Measurements from ENCODE around the gene LRRC23. TPM values are rescaled to one million over a fixed set of nuclear protein-coding genes. Genes with fewer than 3 reads are reported as not detected.
"Not testable (repeated sequence)": the region's sequence is repeated elsewhere in the genome, so short reads cannot be mapped to it uniquely, and the experiment has no call there.

LRRC23 gene
- total RNA-seq, 1 donor from 2014 or later = 5.8 TPM

GRCh38 chr12:6908141-6908540 lies 3.5 kb downstream of the LRRC23 start:
- DNase-seq = not testable (repeated sequence)

- DNase-seq = no peak
Measured at GRCh38 chr12:6909421-6910145, 5.0 kb downstream of the LRRC23 start.

DNA sequence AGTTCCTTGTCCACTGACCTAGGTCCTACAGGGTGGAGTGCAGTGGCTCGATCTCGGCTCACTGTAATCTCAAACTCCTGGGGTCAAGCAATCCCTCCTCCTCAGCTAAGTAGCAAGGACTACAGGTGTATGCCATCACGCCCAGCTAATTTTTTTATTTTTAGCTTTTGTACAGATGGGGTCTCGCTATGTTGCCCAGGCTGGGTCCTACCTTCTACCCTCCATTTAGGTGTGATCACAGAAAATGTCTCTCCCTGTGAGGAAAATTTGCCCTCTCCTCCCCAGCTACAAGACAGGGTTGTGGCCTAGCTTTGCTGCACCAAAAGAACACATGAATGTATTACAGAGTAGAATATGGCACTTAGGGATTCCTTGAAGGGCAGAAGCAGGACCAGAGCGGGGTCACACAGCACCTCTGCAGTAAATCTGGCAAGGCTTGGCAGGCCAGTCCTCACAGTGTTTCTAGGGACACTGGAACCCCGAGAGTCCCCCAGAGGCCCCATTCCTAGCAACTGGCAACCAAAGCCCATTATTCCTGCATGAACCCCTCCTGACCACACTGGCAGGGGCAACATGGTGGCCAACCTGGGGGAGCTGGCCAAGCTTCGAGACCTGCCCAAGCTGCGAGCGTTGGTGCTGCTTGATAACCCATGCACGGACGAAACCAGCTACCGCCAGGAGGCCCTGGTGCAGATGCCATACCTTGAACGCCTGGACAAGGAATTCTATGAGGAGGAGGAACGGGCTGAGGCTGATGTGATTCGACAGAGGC lies 7.7 kb downstream of the LRRC23 start:
- no peak for DNase-seq

DNA sequence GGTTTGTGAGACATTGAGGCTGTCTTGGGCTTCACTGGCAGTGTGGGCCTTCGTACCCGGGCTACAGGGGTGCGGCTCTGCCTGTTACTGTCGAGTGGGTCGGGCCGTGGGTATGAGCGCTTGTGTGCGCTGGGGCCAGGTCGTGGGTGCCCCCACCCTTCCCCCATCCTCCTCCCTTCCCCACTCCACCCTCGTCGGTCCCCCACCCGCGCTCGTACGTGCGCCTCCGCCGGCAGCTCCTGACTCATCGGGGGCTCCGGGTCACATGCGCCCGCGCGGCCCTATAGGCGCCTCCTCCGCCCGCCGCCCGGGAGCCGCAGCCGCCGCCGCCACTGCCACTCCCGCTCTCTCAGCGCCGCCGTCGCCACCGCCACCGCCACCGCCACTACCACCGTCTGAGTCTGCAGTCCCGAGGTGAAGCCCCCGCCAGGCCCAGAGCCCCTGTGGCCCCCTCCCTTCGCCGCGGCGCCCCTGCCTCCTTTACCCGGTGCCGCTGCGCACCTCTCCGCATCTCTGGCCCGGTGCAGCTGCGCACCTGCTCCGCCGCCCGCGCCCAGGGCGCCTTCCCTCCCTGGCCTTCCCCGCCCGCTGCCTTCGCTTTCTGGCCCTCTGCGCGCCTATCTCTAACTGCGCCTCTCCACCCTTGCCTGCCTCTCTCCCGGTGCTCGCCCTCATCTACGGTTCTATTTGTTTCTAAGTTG lies 9.8 kb downstream of the LRRC23 start, which contains the start of gene ENO2:
Gene ENO2 (plus strand): TSS at position 335 of the 701 bp plus-strand sequence. CDS start 1,253 bp downstream, outside the sequence.
- peak; percentile 66 for DNase-seq

- no peak for DNase-seq
Measured at GRCh38 chr12:6914947-6915788, 10.5 kb downstream of the LRRC23 start.

DNA sequence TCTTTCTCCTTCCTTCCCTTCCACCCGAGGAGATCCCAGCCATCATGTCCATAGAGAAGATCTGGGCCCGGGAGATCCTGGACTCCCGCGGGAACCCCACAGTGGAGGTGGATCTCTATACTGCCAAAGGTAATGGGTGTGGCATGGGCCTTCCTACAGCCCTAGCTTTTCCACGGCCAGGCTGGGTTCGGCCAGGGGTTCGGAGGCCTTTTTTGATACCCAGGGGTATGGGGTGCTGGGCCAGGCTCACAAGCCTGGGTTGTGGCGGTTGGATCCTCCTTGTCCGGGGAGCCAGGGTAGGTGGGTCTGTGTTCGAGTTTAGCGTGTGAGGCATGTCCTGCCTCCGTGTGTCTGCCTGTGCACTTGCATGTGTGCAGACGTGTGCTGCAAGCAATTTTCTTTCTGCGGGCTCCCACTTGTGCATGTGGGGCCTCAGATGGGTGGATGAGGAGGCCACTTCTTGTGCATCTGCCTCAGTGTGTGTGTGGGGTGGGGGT lies 11.2 kb downstream of the LRRC23 start:
- no peak for DNase-seq

GRCh38 chr12:6916426-6917200 lies 12.0 kb downstream of the LRRC23 start:
- no peak for DNase-seq

- DNase-seq = no peak
Measured at GRCh38 chr12:6917491-6918231, 13.0 kb downstream of the LRRC23 start.

GRCh38 chr12:6919588-6919987 lies 15.0 kb downstream of the LRRC23 start:
- no peak for DNase-seq

GRCh38 chr12:6921539-6921938 lies 16.9 kb downstream of the LRRC23 start:
- no peak for DNase-seq

- no peak for DNase-seq
Measured at GRCh38 chr12:6921996-6922946, 17.6 kb downstream of the LRRC23 start.

DNA sequence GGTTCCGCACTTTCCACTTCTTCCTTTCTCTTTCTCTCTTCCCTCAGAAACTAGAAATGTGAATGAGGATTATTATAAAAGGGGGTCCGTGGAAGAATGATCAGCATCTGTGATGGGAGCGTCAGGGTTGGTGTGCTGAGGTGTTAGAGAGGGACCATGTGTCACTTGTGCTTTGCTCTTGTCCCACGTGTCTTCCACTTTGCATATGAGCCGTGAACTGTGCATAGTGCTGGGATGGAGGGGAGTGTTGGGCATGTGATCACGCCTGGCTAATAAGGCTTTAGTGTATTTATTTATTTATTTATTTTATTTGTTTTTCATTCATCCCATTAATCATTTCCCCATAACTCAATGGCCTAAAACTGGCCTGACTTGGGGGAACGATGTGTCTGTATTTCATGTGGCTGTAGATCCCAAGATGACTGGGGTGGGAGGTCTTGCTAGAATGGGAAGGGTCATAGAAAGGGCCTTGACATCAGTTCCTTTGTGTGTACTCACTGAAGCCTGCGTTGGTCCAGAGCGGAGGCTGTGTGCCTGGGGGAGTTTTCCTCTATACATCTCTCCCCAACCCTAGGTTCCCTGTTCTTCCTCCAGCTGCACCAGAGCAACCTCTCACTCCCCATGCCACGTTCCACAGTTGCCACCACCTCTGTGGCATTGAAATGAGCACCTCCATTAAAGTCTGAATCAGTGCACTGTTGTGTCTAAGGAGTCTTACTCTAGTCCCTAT lies 18.5 kb downstream of the LRRC23 start:
- no peak for DNase-seq

- DNase-seq = no peak
Measured at GRCh38 chr12:6923851-6924250, 19.2 kb downstream of the LRRC23 start.

GRCh38 chr12:6925239-6925539 lies 20.6 kb downstream of the LRRC23 start:
- DNase-seq = no peak

DNA sequence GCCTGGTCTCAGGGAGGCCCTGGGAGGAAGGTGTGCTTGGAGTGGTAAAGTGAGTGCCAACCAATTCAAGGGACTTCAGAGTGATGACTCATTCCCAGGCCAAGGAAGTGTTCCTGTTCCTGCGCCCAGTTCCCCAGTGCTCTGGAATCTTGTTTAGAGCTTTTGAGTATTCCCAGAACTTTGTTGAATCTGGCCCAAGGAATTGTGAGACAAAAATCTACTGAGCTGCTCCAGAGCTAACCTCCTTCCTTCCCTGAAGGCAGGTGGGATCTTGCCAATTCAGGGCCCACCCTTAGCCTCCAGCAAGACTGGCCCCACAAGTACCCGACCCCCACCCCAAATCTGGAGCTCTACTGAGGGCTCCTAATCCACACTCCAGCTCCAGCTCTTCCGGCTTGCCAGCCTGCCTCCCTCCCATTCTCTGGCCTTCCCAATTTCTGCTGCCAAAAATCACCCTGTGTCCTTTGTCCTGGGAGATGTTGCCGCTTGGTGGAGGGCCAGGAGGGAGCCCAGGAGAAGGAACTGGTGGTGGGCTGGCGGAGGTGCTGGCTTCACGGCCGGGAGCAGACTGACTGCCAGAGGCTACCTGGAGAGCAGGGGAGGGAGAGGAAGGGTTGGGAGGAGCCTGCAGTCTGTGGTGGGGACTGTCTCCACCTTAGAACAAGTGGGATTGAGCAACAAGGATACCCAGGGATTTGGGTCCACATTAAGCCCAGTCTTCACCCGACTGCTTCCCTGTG lies 21.1 kb downstream of the LRRC23 start:
- peak; percentile 85 for DNase-seq

- peak; percentile 66 for DNase-seq
Measured at GRCh38 chr12:6927379-6928021, 22.9 kb downstream of the LRRC23 start, which contains the start of gene ATN1. ATN1 (plus strand) TSS chr12:6927959; CDS start chr12:6934002, 6,043 bp downstream.

GRCh38 chr12:6928022-6928702 lies 23.5 kb downstream of the LRRC23 start:
- no peak for DNase-seq
